ENCODE measurements around the gene SNX3. TPM values are rescaled to one million over a fixed set of nuclear protein-coding genes. Genes with fewer than 3 reads are reported as not detected.
A peak's percentile ranks its signal among the peaks of the same experiment; 100 is the strongest.
"Not testable (repeated sequence)": the region's sequence is repeated elsewhere in the genome, so short reads cannot be mapped to it uniquely, and the experiment has no call there.

Gene SNX3
- 100 to 1,000 TPM; 215 to 269 (median 235) TPM for total RNA-seq
- 100 to 1,000 TPM; 108 to 238 TPM for polyA plus RNA-seq
- long read RNA-seq, donor 1, transcript SNX3-202 (4 exons, 890 nt) = minor isoform, 11 of 299 reads
- long read RNA-seq, donor 1, transcript SNX3-201 (4 exons, 1,755 nt) = major isoform, 284 of 299 reads
- long read RNA-seq, donor 1, partial matches to known transcripts = 2 of 299 reads
- long read RNA-seq, donor 1, other reads (novel, unspliced or antisense) = 1 of 299 reads
- long read RNA-seq, donor 2, transcript SNX3-201 (4 exons, 1,755 nt) = major isoform, 306 of 327 reads
- long read RNA-seq, donor 2, transcript SNX3-202 (4 exons, 890 nt) = minor isoform, 16 of 327 reads
- long read RNA-seq, donor 2, partial matches to known transcripts = 1 of 327 reads
- long read RNA-seq, donor 2, other reads (novel, unspliced or antisense) = 4 of 327 reads
- long read RNA-seq, donor 3, transcript SNX3-202 (4 exons, 890 nt) = minor isoform, 7 of 213 reads
- long read RNA-seq, donor 3, transcript SNX3-201 (4 exons, 1,755 nt) = major isoform, 202 of 213 reads
- long read RNA-seq, donor 3, partial matches to known transcripts = 0 of 213 reads
- long read RNA-seq, donor 3, other reads (novel, unspliced or antisense) = 4 of 213 reads

DNA sequence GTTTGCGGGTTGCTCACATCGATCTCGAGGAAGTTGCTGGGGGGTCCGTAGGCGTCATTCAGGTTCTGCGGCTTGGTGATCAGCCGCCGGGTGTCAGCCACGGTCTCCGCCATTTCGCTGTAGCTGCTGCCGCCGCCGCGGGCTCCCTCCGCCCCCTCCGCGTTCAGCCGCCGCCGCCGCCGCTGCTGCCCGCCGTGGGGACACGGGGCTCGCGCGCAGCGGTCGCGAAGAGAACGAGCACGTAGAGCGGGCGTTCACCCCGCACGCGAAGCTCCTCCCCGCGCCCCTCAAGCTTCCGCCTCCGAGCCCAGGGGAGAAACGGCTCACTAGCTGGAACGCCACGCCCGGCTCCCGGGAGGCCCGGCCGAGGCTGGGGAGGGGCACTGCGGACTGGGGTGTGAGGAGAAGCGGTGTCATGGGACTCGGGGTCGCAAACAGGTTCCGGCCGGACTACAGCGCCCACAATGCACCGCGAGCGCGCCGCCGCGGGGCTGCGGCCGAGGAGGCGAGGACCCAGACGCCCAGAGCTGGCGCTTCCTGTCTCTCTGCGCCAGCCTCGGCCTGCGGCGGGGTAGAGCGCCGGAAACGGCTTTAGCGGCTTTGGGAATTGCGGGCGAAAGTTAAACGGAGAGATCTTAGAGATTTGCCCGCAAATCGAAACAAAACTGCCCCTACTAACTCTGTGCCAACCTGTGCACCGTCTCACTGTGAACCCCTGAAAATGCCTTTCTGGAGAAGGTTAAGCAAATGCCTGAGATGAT, at the start of gene SNX3:
Gene SNX3, minus strand, starts transcription at position 232 of the 761 bp plus-strand sequence. Its CDS starts 119 bp downstream, at position 113.
- peak; percentile 96 to 99 (median 98) for ATAC-seq
- no peaks in the 10 kb centered on the region for H3K27me3 ChIP-seq
- peak within 1 kb of the TSS; percentile 81 to 99 (median 96) for H3K27ac ChIP-seq
- no peaks in the 10 kb centered on the region for H3K9me3 ChIP-seq
- intact Hi-C loops (cut with DNase I) = loop anchor here in 6 of 10 donors (1.0 to 10.0 kb wide), 6 partner anchors 34 to 234 kb away; partner anchors contain the start of genes AFG1L (in 6 of the 6) and OSTM1 (in 1 of the 6)
- peak within 1 kb of the TSS; percentile 77 to 99 (median 90) for H3K4me3 ChIP-seq
- DNase-seq = peak; percentile 95 to 96
- WGBS, 2 donors = 0% methylated on average over 75 to 83 of the region's 83 CpGs
- peaks cover 0 to 47% (median 34%) of the 10 kb centered on the region in 9 donors for H3K4me1 ChIP-seq
- H3K36me3 ChIP-seq = peaks cover 0 to 10% (median 0%) of the 10 kb centered on the region in 9 donors
- peak in 4 of 9 donors; percentile 8 to 21 (median 20) for TF ChIP-seq CTCF (IDR thresholded peaks at IDR 0.05)

GRCh38 chr6:108309844-108310243, 49.0 kb upstream of the SNX3 start:
- WGBS, 2 donors = 93 to 96% methylated on average over 5 of the region's 5 CpGs
- no peak overlapping the region for H3K4me3 ChIP-seq
- H3K9me3 ChIP-seq = no peaks in the 10 kb centered on the region
- DNase-seq (no peak), ATAC-seq (no peak)
- no peaks in the 10 kb centered on the region for H3K36me3 ChIP-seq
- H3K27ac ChIP-seq = no peak overlapping the region
- intact Hi-C loops (cut with DNase I) = no loop called here
- TF ChIP-seq CTCF (IDR thresholded peaks at IDR 0.05) = no peak
- no peaks in the 10 kb centered on the region for H3K4me1 ChIP-seq
- H3K27me3 ChIP-seq = no peaks in the 10 kb centered on the region

GRCh38 chr6:108308641-108309040, 47.8 kb upstream of the SNX3 start:
- H3K27ac ChIP-seq; DNase-seq; H3K9me3 ChIP-seq; H3K27me3 ChIP-seq; H3K4me1 ChIP-seq; H3K4me3 ChIP-seq; ATAC-seq; H3K36me3 ChIP-seq; intact Hi-C loops (cut with DNase I): not testable (repeated sequence)
- whole genome bisulfite sequencing, 2 donors = 86 to 89% methylated on average over 4 of the region's 4 CpGs

DNA sequence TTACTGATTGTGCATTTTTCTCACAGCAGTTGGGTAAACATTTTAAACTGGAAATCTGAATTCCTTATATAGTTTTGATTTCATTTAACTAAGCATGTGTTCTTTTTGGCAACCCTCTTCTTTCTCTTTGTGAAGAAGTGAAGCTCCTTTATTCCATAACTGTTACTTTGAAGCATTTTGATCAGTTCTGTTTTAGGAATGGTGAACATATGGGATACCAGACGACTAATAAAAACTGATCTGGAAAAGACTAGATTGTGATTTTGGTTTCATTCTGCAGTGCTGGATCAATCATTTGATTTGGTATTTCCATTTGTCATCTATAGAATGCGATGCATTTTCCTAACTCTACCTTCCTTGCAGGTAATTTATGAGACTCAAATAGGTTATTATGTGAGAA, 43.8 kb upstream of the SNX3 start:
- intact Hi-C loops (cut with DNase I) = no loop called here
- no peaks in the 10 kb centered on the region for H3K27me3 ChIP-seq
- DNase-seq = no peak
- no peak overlapping the region for H3K27ac ChIP-seq
- no peak for ATAC-seq
- H3K4me3 ChIP-seq = no peak overlapping the region
- no peaks in the 10 kb centered on the region for H3K4me1 ChIP-seq
- H3K36me3 ChIP-seq = no peaks in the 10 kb centered on the region
- WGBS, 2 donors = 94% methylated on average over 2 of the region's 2 CpGs
- no peak for TF ChIP-seq CTCF (IDR thresholded peaks at IDR 0.05)
- no peaks in the 10 kb centered on the region for H3K9me3 ChIP-seq

All from heart right ventricle (tissue), 16 donors.